ENCODE data around the gene CRNKL1.
"Not testable (repeated sequence)": the region's sequence is repeated elsewhere in the genome, so short reads cannot be mapped to it uniquely, and the experiment has no call there.

CRNKL1 gene

GRCh38 chr20:20003955-20004322, 48.3 kb downstream of the CRNKL1 start:
- not testable (repeated sequence) for DNase-seq

GRCh38 chr20:20003031-20003954, 49.0 kb downstream of the CRNKL1 start:
- DNase-seq, result no peak

GRCh38 chr20:20002101-20002998, 49.9 kb downstream of the CRNKL1 start:
- DNase-seq, result no peak

GRCh38 chr20:20000211-20000968, 51.9 kb downstream of the CRNKL1 start:
- no peak for DNase-seq

GRCh38 chr20:19998990-19999705, 53.1 kb downstream of the CRNKL1 start:
- DNase-seq, result no peak

GRCh38 chr20:19996917-19997316, 55.3 kb downstream of the CRNKL1 start:
- DNase-seq, result no peak

GRCh38 chr20:19996222-19996621, 56.0 kb downstream of the CRNKL1 start:
- DNase-seq, result no peak

- peak; percentile 28 for DNase-seq
Observed at GRCh38 chr20:19995220-19995863, 56.9 kb downstream of the CRNKL1 start.

- DNase-seq, result no peak
Observed at GRCh38 chr20:19993958-19994669, 58.2 kb downstream of the CRNKL1 start.

GRCh38 chr20:19992996-19993908, 59.0 kb downstream of the CRNKL1 start:
- no peak for DNase-seq

- DNase-seq, result no peak
Observed at GRCh38 chr20:19991854-19992253, 60.4 kb downstream of the CRNKL1 start.

- no peak for DNase-seq
Observed at GRCh38 chr20:19991308-19991707, 61.0 kb downstream of the CRNKL1 start.

- DNase-seq, result no peak
Observed at GRCh38 chr20:19990850-19991249, 61.4 kb downstream of the CRNKL1 start.

GRCh38 chr20:19987046-19987445, 65.2 kb downstream of the CRNKL1 start:
- DNase-seq, result no peak

- DNase-seq, result no peak
Observed at GRCh38 chr20:19986419-19986818, 65.8 kb downstream of the CRNKL1 start.

All from activated CD4-positive, alpha-beta T cell treated with anti-CD3 and anti-CD28 coated beads, Interleukin-2, amount 50 U/mL, for 1 hour (primary cell).